Type B pancreatic cell (in vitro differentiated cells): ENCODE data around the gene NLRP4. TPM values are rescaled to one million over a fixed set of nuclear protein-coding genes. Genes with fewer than 3 reads are reported as not detected.

Experiments used
- DNase-seq: peaks from one replicate; pipeline ENCODE4 v3.0.0; 2021; ENCODE audit warnings: mixed read lengths; ENCODE audit not compliant: unreplicated experiment; ENCODE audit errors: extremely low spot score
- H3K27ac Mint-ChIP-seq: 2 replicates; pipeline ENCODE4 v1.8.0; 2021; ENCODE audit warnings: mild to moderate bottlenecking, mixed read lengths
- H3K27me3 Mint-ChIP-seq: 2 replicates; pipeline ENCODE4 v1.8.0; 2021; ENCODE audit warnings: mixed read lengths
- H3K36me3 Mint-ChIP-seq: 2 replicates; pipeline ENCODE4 v1.8.0; 2021; ENCODE audit warnings: mixed read lengths
- H3K4me1 Mint-ChIP-seq: one replicate; pipeline ENCODE4 v1.8.0; 2021; ENCODE audit warnings: mixed read lengths; ENCODE audit not compliant: unreplicated experiment
- H3K4me3 Mint-ChIP-seq: 2 replicates; pipeline ENCODE4 v1.8.0; 2021; ENCODE audit warnings: mild to moderate bottlenecking, mixed read lengths
- H3K9me3 Mint-ChIP-seq: 2 replicates; pipeline ENCODE4 v1.8.0; 2021; ENCODE audit warnings: mixed read lengths
- CTCF ChIP-seq: fragments of 200-600 bp; sonication (generic); conservative IDR thresholded peaks from 2 replicates; pipeline ENCODE4 v1.5.0; 2021; ENCODE audit warnings: antibody characterized with exemption, mild to moderate bottlenecking
- total RNA-seq: library from RNA; stranded (reverse); gene quantifications from 2 replicates; pipeline ENCODE4 v1.2.1, GENCODE V29; 2021; ENCODE audit warnings: low replicate concordance

NLRP4 gene
- total RNA-seq, 1 donor from 2014 or later, result not detected

GRCh38 chr19:55831846-55832245 is 4.5 kb upstream of the NLRP4 start, which contains the start of gene NLRP11:
TSS of gene NLRP11 (minus strand) at chr19:55831999. CDS start at chr19:55818174, 13,825 bp downstream.
- Mint-ChIP-seq H3K4me1 (no peaks in the 10 kb centered on the region), H3K9me3 (peaks cover 16% of the 10 kb centered on the region), H3K4me3 (no peak within 1 kb of the TSS), H3K36me3 (no peaks in the 10 kb centered on the region), H3K27ac (no peak within 1 kb of the TSS), H3K27me3 (no peaks in the 10 kb centered on the region)
- no peak for DNase-seq
- TF ChIP-seq CTCF, result no peak

DNA sequence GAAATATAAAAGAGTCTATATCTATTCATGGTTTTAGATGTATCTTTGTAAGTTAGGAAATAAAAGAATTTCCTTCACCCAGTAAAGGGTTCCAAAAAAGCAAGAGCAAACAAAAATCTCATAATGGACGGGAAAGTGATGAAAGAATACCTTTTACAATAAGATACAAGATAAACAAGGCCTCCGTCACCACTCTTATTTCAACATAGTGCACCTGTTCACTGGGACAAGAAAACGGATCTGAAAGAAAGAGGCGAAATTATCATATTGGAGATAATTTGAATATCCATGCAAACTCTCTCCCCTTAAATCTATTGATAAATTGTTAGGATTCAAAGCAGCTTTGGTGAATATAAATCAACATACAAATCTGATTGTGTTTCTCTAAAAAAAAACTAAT is 3.7 kb upstream of the NLRP4 start:
- H3K27ac Mint-ChIP-seq, result no peak overlapping the region
- no peaks in the 10 kb centered on the region for H3K27me3 Mint-ChIP-seq
- no peaks in the 10 kb centered on the region for H3K4me1 Mint-ChIP-seq
- DNase-seq, result no peak
- H3K36me3 Mint-ChIP-seq, result no peaks in the 10 kb centered on the region
- TF ChIP-seq CTCF, result no peak
- no peak overlapping the region for H3K4me3 Mint-ChIP-seq
- peaks cover 18% of the 10 kb centered on the region for H3K9me3 Mint-ChIP-seq

DNA sequence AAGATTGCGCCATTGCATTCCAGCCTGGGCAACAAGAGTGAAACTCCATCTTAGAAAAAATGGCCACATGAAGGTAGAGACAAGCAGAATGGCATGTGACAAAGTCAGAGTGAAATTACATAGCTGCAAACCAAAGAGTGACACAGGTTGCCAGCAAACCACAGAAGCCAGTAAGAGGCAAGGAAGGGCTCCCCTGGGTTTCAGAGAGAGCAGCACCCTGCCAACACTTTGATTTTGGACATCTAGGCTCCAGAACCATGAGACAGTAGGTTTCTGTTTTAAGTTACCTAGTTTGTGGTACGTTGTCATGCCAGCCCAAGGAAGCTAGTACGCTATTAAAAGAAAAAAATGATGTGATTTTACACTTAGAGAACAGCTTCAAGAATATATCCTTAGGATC is 1.9 kb downstream of the NLRP4 start:
- no peak overlapping the region for H3K4me3 Mint-ChIP-seq
- H3K27ac Mint-ChIP-seq, result no peak overlapping the region
- H3K27me3 Mint-ChIP-seq, result no peaks in the 10 kb centered on the region
- no peaks in the 10 kb centered on the region for H3K36me3 Mint-ChIP-seq
- H3K4me1 Mint-ChIP-seq, result no peaks in the 10 kb centered on the region
- H3K9me3 Mint-ChIP-seq, result peaks cover 25% of the 10 kb centered on the region
- no peak for TF ChIP-seq CTCF
- DNase-seq, result no peak

GRCh38 chr19:55838906-55839305 is 2.6 kb downstream of the NLRP4 start:
- DNase-seq, result no peak
- TF ChIP-seq CTCF, result no peak
- H3K27me3 Mint-ChIP-seq, result no peaks in the 10 kb centered on the region
- peaks cover 25% of the 10 kb centered on the region for H3K9me3 Mint-ChIP-seq
- no peaks in the 10 kb centered on the region for H3K36me3 Mint-ChIP-seq
- no peak overlapping the region for H3K27ac Mint-ChIP-seq
- no peak overlapping the region for H3K4me3 Mint-ChIP-seq
- H3K4me1 Mint-ChIP-seq, result no peaks in the 10 kb centered on the region

DNA sequence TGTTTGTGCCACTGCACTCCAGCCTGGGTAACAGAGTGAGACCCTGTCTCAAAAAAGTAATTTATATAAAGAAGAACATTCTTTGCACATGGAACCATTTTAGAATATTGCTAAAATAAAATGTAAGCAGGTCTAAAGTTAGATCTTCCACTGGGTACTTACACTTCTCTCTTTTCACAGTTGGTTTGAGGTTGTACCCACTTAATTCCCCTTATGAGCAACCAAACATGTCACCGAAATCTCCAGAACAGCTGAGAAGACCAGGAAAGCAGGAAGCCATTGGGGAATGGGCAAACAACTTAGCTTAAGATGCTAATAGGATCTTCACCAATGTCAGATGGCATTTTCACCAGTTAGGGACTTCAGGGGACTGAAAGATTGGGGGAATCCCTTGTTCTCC is 18.8 kb downstream of the NLRP4 start:
- Mint-ChIP-seq H3K27me3 (no peaks in the 10 kb centered on the region), H3K4me3 (no peak overlapping the region), H3K9me3 (peaks cover 9% of the 10 kb centered on the region), H3K27ac (no peak overlapping the region), H3K36me3 (no peaks in the 10 kb centered on the region), H3K4me1 (no peaks in the 10 kb centered on the region)
- no peak for TF ChIP-seq CTCF
- DNase-seq, result no peak

DNA sequence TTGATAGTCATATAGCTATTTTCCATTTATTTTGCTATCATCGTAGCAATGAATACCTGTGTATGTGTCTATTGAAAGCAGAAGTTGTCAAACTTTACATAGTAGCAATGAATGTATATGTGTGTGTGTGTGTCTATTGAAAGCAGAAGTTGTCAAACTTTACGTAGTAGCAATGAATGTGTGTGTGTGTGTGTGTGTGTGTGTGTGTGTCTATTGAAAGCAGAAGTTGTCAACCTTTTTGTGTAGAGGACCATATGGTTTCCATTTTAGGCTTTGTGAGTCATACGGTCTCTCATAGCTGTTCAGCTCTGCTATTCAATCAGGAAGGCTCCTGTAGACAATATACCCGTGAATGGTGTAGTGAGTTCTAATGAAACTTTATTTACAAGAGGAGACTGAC is 20.8 kb downstream of the NLRP4 start:
- no peaks in the 10 kb centered on the region for H3K36me3 Mint-ChIP-seq
- H3K27ac Mint-ChIP-seq, result no peak overlapping the region
- no peak for DNase-seq
- no peaks in the 10 kb centered on the region for H3K4me1 Mint-ChIP-seq
- H3K9me3 Mint-ChIP-seq, result peaks cover 4% of the 10 kb centered on the region
- no peak for TF ChIP-seq CTCF
- H3K4me3 Mint-ChIP-seq, result no peak overlapping the region
- H3K27me3 Mint-ChIP-seq, result no peaks in the 10 kb centered on the region
